IMR-90 (cell line): Measurements from ENCODE around the gene STAT5A. TPM values are rescaled to one million over a fixed set of nuclear protein-coding genes. Genes with fewer than 3 reads are reported as not detected.

Experiments used
- ATAC-seq: fragments of 200-7000 bp; cut with Tn5 transposase; 2 replicates; pipeline ENCODE4 v1.9.1; 2020; ENCODE audit warnings: low read depth, mild to moderate bottlenecking, moderate library complexity
- BruUV-seq: library from RNA; stranded (reverse); fragments of 400-500 nt; replicated peaks from 2 replicates; lab custom pipeline; 2021; lab: Mats Ljungman, UMichigan
- CTCF ChIA-PET: fragments of 300-600 bp; formaldehyde crosslinking; extraction: SDS; loops from one replicate; lab custom pipeline; 2021; ENCODE audit warnings: antibody characterized with exemption; lab: Yijun Ruan, JAX
- POLR2A ChIA-PET: fragments of 300-600 bp; sonication (Branson Sonifier 250); formaldehyde crosslinking; loops from one replicate; lab custom pipeline; 2022; ENCODE audit warnings: antibody characterized with exemption; ENCODE audit not compliant: unreplicated experiment; lab: Charles Lee
- DNase-seq: peaks from one replicate; pipeline ENCODE4 v3.0.0; 2013
- H2AFZ ChIP-seq: replicated peaks from 2 replicates; pipeline ENCODE3; 2013; ENCODE audit warnings: low read length, mild to moderate bottlenecking; ENCODE audit not compliant: poor library complexity
- H2AK5ac ChIP-seq: 2 replicates; pipeline ENCODE4 v1.6.1; 2013; ENCODE audit warnings: low read depth, low read length, inconsistent platforms
- H2AK9ac ChIP-seq: replicated peaks from 2 replicates; pipeline ENCODE3; 2013; ENCODE audit warnings: mild to moderate bottlenecking, low read depth, low read length, moderate library complexity; ENCODE audit not compliant: poor library complexity
- H2BK120ac ChIP-seq: 2 replicates; pipeline ENCODE4 v1.6.1; 2013; ENCODE audit warnings: low read depth, low read length, inconsistent platforms
- H2BK15ac ChIP-seq: 3 replicates; pipeline ENCODE4 v1.6.1; 2013; ENCODE audit warnings: low read depth, low read length, inconsistent platforms
- H2BK20ac ChIP-seq: 2 replicates; pipeline ENCODE4 v1.6.1; 2013; ENCODE audit warnings: low read depth, mild to moderate bottlenecking, inconsistent platforms, low read length, moderate library complexity
- H2BK5ac ChIP-seq: 2 replicates; pipeline ENCODE4 v1.6.1; 2013; ENCODE audit warnings: mild to moderate bottlenecking, low read depth, low read length, inconsistent platforms; ENCODE audit not compliant: poor library complexity, severe bottlenecking
- H3K14ac ChIP-seq: replicated peaks from 2 replicates; pipeline ENCODE4 v1.6.1; 2013; ENCODE audit warnings: low read depth, low read length, inconsistent platforms
- H3K18ac ChIP-seq: 2 replicates; pipeline ENCODE4 v1.6.1; 2013; ENCODE audit warnings: low read depth, low read length, control low read depth
- H3K23ac ChIP-seq: 2 replicates; pipeline ENCODE4 v1.6.1; 2013; ENCODE audit warnings: low read depth, low read length, inconsistent platforms
- H3K27ac ChIP-seq: 2 replicates; pipeline ENCODE4 v1.5.1; 2013; ENCODE audit warnings: mild to moderate bottlenecking, control low read depth, low read length; ENCODE audit not compliant: insufficient read depth
- H3K27me3 ChIP-seq: 2 replicates; pipeline ENCODE4 v1.6.1; 2013; ENCODE audit warnings: low read length; ENCODE audit not compliant: control insufficient read depth, insufficient read depth
- H3K36me3 ChIP-seq: 2 replicates; pipeline ENCODE4 v1.6.1; 2013; ENCODE audit warnings: low read length, mixed read lengths; ENCODE audit not compliant: control insufficient read depth, insufficient read depth
- H3K4ac ChIP-seq: 2 replicates; pipeline ENCODE4 v1.6.1; 2013; ENCODE audit warnings: low read depth, low read length, inconsistent platforms
- H3K4me1 ChIP-seq: 2 replicates; pipeline ENCODE4 v1.6.1; 2013; ENCODE audit warnings: low read length, mixed read lengths; ENCODE audit not compliant: control insufficient read depth, insufficient read depth
- H3K4me2 ChIP-seq: 2 replicates; pipeline ENCODE4 v1.6.1; 2013; ENCODE audit warnings: low read depth, mild to moderate bottlenecking, control low read depth, low read length, moderate library complexity
- H3K4me3 ChIP-seq: 2 replicates; pipeline ENCODE4 v1.5.1; 2013; ENCODE audit warnings: low read depth, mild to moderate bottlenecking, control low read depth, low read length, moderate library complexity; ENCODE audit not compliant: insufficient read depth
- H3K56ac ChIP-seq: 2 replicates; pipeline ENCODE4 v1.6.1; 2013; ENCODE audit warnings: low read length, inconsistent platforms; ENCODE audit not compliant: insufficient read depth; ENCODE audit errors: extremely low read depth
- H3K79me1 ChIP-seq, 2 experiments: 2 replicates each; pipeline ENCODE4 v1.6.1; 2013; ENCODE audit warnings: low read length in 2 of 2, inconsistent platforms in 1 of 2, low read depth in 1 of 2
- H3K9ac ChIP-seq: 2 replicates; pipeline ENCODE4 v1.6.1; 2013; ENCODE audit warnings: low read depth, low read length, control low read depth
- H3K9me1 ChIP-seq: 2 replicates; pipeline ENCODE4 v1.6.1; 2013; ENCODE audit warnings: low read length, inconsistent platforms; ENCODE audit not compliant: insufficient read depth
- H3K9me3 ChIP-seq: 2 replicates; pipeline ENCODE4 v1.6.1; 2013; ENCODE audit warnings: low read length; ENCODE audit not compliant: control insufficient read depth, insufficient read depth
- H4K20me1 ChIP-seq: 2 replicates; pipeline ENCODE4 v1.6.1; 2013; ENCODE audit warnings: low read length, inconsistent platforms; ENCODE audit not compliant: insufficient read depth
- H4K5ac ChIP-seq: 2 replicates; pipeline ENCODE4 v1.6.1; 2013; ENCODE audit warnings: mild to moderate bottlenecking, low read depth, low read length, control low read depth
- H4K8ac ChIP-seq, 2 experiments: 2 replicates each; pipeline ENCODE4 v1.6.1; 2013; ENCODE audit warnings: low read depth in 2 of 2, low read length in 2 of 2, control low read depth in 1 of 2, inconsistent platforms in 1 of 2
- H4K91ac ChIP-seq: 2 replicates; pipeline ENCODE4 v1.6.1; 2013; ENCODE audit warnings: low read depth, low read length, inconsistent platforms; ENCODE audit not compliant: insufficient read depth
- NFE2L2 ChIP-seq: fragments of 150-350 bp; IDR thresholded peaks from 2 replicates; pipeline ENCODE4 v1.6.1; 2016; ENCODE audit warnings: low read depth, mild to moderate bottlenecking, low read length
- WGBS, 2 experiments: methylation state at CpG; one replicate each; pipeline versions ENCODE4 v1.1.5 to v1.1.7; 2013; ENCODE audit warnings: missing lambda C conversion rate in 2 of 2; ENCODE audit not compliant: insufficient read length in 1 of 2; ENCODE audit errors: extremely low coverage in 2 of 2; 5-methylcytosine and 5-hydroxymethylcytosine counted together
- dilution Hi-C: fragments of 300-500 bp; cut with HindIII; formaldehyde crosslinking; loops from one replicate; pipeline ENCODE4 v1.14.3; 2018; ENCODE audit warnings: low sequenced_read_pairs; ENCODE audit not compliant: unreplicated experiment
- in situ Hi-C: fragments of 300-500 bp; cut with MboI; formaldehyde crosslinking; loops from 3 replicates; pipeline ENCODE4 v1.14.3; 2019; ENCODE audit warnings: low sequenced_read_pairs, inconsistent platforms, mixed read lengths
- intact Hi-C: fragments of 100-400 bp; cut with micrococcal nuclease; formaldehyde crosslinking; loops from 2 replicates; pipeline ENCODE4 v1.10.0; 2022
- polyA plus RNA-seq, 3 experiments: library from polyadenylated mRNA; depleted of rRNA; stranded (reverse); fragments of >200 nt; gene quantifications; 2 replicates each; pipeline ENCODE4 v1.2.3, GENCODE V29; 2012; ENCODE audit warnings: low replicate concordance in 1 of 3
- total RNA-seq: library from RNA; depleted of rRNA; stranded (reverse); fragments of >200 nt; gene quantifications from 2 replicates; pipeline ENCODE4 v1.2.3, GENCODE V29; 2012

The STAT5A gene
- total and polyA plus RNA-seq, 2 of the 4 experiments (the other 2 are of a cell fraction), result 1.3 to 1.4 TPM

DNA sequence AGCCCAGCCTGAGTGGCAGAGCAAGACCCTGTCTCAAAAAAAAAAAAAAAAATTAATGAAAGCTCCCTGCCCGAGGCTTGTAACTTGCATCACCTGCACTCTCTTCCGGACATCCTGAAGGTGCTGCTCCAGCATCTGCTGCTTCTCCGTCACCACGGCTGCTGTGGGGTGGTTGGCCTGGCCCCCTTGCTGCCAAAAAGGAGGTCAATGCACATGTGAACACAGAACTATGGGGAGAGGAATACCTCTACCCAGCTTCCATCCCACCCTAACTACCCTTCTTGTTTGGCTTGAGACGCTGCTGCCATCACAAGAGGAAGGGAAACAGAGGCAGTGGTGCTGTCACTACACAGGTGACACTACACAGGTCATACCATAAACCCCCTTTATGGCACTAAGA lies 50.9 kb downstream of the STAT5A start:
- H3K9me1 ChIP-seq, result peaks cover 15% of the 10 kb centered on the region
- no peak overlapping the region for H3K23ac ChIP-seq
- peaks cover 27% of the 10 kb centered on the region; the same call in 1 of the 2 replicates for H4K20me1 ChIP-seq
- H2BK15ac ChIP-seq, result no peak overlapping the region
- H3K14ac ChIP-seq, result no peak overlapping the region
- ATAC-seq (no peak), DNase-seq (no peak)
- in situ Hi-C loops (no loop called here), intact Hi-C loops (no loop called here), dilution Hi-C loops (no loop called here)
- CTCF ChIA-PET, result no interaction called here
- TF ChIP-seq NFE2L2, result no peak
- no peak overlapping the region for H4K91ac ChIP-seq
- peaks cover 16% of the 10 kb centered on the region for H3K4me1 ChIP-seq
- H2BK5ac ChIP-seq, result no peak overlapping the region
- no peaks in the 10 kb centered on the region for H3K27me3 ChIP-seq
- no peak overlapping the region for H2BK20ac ChIP-seq
- H3K36me3 ChIP-seq, result peaks cover 61% of the 10 kb centered on the region
- H4K8ac ChIP-seq, result no peak overlapping the region
- H2AK9ac ChIP-seq, result no peak overlapping the region
- POLR2A ChIA-PET, result no interaction called here
- no TSS peak for BruUV-seq
- no peak overlapping the region for H3K27ac ChIP-seq
- no peak overlapping the region for H3K18ac ChIP-seq
- no CpG with 5 or more reads among the region's 5 CpGs for WGBS, 2 experiments
- H2AFZ ChIP-seq, result no peak overlapping the region
- H3K4me2 ChIP-seq, result no peak overlapping the region
- H3K9me3 ChIP-seq, result no peaks in the 10 kb centered on the region
- no peak overlapping the region for H3K9ac ChIP-seq
- no peak overlapping the region for H2AK5ac ChIP-seq
- no peak overlapping the region for H3K4me3 ChIP-seq
- no peak overlapping the region for H3K56ac ChIP-seq
- no peak overlapping the region for H3K4ac ChIP-seq
- H4K5ac ChIP-seq, result no peak overlapping the region
- no peak overlapping the region for H2BK120ac ChIP-seq
- peaks cover 31 to 65% of the 10 kb centered on the region in 2 experiments for H3K79me1 ChIP-seq
